Retinal pigment epithelial cell (primary cell): ENCODE measurements around the gene ZNF516.

Experiments used
- DNase-seq: peaks from one replicate; pipeline ENCODE4 v3.0.0-alpha.2; 2010; ENCODE audit warnings: low read depth
- H3K4me3 ChIP-seq: 2 replicates; pipeline ENCODE4 v1.5.1; 2011; ENCODE audit warnings: mild to moderate bottlenecking, low read length, control low read depth, moderate library complexity
- CTCF ChIP-seq: conservative IDR thresholded peaks from 2 replicates; pipeline ENCODE4 v1.5.1; 2011; ENCODE audit warnings: low read depth, low read length, control low read depth, inconsistent platforms

ZNF516 gene

GRCh38 chr18:76367168-76368125 is 127.6 kb downstream of the ZNF516 start:
- H3K4me3 ChIP-seq = no peak overlapping the region
- no peak for TF ChIP-seq CTCF
- DNase-seq = peak; percentile 24

GRCh38 chr18:76365561-76365960 is 129.5 kb downstream of the ZNF516 start:
- no peak overlapping the region for H3K4me3 ChIP-seq
- no peak for TF ChIP-seq CTCF
- DNase-seq = no peak

- H3K4me3 ChIP-seq = no peak overlapping the region
- no peak for DNase-seq
- TF ChIP-seq CTCF = no peak
These were observed 130.5 kb downstream of the ZNF516 start for GRCh38 chr18:76364282-76365259.

GRCh38 chr18:76363436-76364120 is 131.5 kb downstream of the ZNF516 start:
- TF ChIP-seq CTCF = no peak
- DNase-seq = no peak
- no peak overlapping the region for H3K4me3 ChIP-seq

- TF ChIP-seq CTCF = no peak
- DNase-seq = no peak
- H3K4me3 ChIP-seq = no peak overlapping the region
These were observed 132.4 kb downstream of the ZNF516 start for GRCh38 chr18:76362676-76363075.

GRCh38 chr18:76361219-76361618 is 133.8 kb downstream of the ZNF516 start:
- H3K4me3 ChIP-seq = no peak overlapping the region
- no peak for TF ChIP-seq CTCF
- DNase-seq = no peak
